Measurements from ENCODE around the gene HSP90AB1.
A peak's percentile ranks its signal among the peaks of the same experiment; 100 is the strongest.

The HSP90AB1 gene

DNA sequence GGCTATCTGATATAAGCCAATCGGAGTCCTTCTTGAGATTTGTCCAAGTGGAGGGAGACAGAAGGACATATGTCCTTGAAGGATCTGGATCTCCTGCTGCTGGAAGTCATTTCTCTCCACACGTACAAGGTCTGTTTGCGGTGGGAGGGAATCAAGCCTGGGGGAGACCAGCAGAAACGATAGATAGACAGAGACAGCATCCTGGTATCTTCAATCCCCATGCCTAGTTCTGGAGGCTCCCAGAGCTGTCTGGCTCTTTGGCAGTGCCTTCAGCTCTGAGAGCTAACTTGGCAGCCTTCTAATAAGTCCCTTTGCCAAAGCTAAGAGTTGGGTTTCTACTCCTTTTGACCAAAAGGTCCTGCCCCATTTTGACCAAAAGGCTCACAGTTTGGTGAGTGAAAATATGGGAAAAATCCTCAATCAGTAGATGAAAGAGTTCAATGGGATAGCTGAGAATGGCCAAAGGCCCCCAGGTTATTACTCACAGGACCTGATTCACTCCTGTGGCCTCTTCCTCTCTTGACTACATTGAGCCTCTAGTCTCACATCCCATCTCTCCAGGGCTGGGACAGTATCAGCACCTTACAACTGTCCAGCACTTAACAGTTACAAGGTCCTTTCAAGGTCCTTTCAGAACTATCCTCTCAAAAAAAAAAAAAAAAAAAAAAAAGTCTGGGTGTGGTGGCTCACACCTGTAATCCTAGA lies 45.9 kb downstream of the HSP90AB1 start:
- DNase-seq = no peak

DNA sequence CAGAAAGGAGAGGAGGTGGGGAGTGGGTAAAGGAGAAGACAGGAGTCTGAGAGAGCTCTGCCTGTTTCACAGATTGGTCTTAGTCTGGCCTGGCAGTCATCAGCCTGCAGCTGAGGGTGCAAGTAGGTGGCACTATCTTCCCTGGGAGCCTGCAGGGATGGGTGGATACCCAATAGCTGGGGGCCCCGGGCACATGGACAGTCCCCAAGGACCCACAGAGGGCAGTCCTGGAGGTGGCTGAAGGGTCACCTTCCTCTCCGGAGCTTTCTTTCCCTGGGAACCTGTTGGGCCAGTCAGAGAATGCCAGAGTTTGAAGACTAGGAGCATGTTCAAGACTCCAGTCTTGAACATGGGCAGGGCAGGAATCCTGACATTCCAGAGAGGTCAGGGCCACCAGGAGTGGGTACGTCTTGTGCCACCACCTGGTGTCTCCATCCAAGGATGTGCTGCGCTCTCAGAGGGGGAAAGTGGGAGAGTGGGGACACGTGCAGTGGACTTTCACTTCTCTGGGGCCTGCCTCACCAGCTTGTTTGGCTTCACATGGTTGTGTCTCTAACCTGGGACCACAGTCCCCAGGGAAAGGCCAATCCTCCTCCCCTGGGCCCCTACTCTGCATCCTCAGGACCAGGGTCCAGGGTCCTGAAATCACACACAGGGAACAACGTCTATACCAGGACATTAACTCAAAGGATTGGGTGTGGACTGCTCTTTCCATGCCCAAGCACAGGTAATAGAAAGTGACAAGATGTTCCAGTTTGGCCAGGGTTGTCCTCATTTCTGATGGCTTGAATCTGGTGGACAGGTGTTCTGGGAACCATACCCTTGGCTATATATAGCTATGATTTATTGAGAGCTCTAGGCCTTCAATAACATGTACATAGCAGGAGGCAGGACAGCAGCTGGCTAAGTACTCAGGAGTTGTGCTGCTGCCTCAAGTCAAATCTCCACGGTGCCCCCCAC lies 48.2 kb downstream of the HSP90AB1 start:
- no peak for DNase-seq

GRCh38 chr6:44297063-44298038 lies 50.5 kb downstream of the HSP90AB1 start:
- peak; percentile 8 for DNase-seq

DNA sequence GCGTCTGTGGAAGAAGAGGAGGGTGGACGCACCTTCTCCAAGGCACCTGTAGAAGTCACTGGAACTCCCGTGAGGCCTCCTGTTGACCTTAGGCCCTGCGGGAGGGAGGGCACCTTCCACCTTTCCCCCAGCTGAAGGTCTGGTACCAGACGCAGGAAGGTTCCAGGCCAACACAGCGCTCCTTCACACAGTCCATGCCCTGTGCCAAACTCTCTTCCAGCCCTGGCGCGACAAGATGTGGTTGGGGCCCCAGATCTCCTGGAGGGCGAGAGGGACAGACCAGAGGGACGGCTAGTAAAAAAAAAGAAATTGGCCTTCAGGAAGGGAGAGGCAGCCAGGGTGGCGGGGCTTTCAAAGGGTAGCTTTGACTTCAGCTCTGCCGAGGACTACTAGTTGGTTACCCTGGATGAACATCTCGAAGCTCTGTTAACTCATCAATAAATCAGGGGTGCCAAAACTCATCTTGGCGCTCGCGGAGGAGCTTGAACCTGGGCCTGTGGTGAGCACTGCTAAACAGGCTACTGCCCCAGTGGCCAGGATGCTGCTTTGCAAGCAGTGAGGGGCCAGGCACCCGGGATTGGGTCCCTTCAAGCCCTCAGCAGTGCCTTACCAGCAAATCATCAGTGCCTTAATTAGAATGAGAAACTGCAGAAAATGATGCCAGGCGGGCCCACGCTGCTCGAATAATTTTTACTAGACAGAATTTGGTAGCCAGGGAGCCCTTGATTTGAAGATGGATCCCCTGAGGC lies 51.3 kb downstream of the HSP90AB1 start:
- DNase-seq = no peak

DNA sequence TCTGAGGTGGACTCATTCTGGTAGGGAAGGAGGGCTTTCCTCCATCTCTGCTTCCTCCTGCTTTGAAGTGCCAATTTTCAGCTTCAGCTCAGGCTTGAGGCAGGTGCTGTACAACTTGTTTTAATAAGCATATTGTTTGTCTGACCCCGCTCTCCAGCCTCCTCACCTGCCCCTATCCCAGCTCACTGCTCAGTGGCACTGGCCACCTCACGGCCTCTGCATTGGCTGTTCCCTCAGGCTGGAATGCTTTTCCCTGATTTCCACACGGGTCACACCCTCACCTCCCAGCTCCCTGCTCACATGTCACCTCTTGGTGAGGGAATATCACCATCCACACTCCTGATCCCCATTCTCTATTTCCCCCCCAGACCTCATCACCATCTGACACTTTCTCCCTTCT lies 52.0 kb downstream of the HSP90AB1 start:
- no peak for DNase-seq

- no peak for DNase-seq
These were observed 53.5 kb downstream of the HSP90AB1 start for GRCh38 chr6:44300292-44300823.

DNA sequence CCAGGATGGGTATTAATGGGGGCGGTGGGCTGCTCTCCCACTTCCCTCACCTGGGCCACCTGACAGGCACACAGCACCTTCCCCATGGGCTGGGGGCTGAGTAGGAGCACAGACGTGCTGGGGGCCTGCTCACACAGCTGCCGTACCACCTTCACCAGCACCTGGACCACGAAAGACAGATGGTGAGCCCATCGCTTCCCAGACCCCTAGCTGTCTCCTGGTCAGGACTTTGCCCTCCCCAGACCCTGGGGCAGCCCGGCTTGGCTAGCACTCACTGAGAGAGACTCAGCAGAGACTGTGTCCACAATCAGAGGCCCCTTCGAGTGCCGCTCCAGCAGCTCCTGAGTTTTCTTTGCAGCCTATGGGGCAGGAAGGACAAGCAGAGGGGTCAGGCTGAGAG lies 54.2 kb downstream of the HSP90AB1 start:
- DNase-seq = no peak

- no peak for DNase-seq
These were observed 55.1 kb downstream of the HSP90AB1 start for GRCh38 chr6:44301782-44302564.

DNA sequence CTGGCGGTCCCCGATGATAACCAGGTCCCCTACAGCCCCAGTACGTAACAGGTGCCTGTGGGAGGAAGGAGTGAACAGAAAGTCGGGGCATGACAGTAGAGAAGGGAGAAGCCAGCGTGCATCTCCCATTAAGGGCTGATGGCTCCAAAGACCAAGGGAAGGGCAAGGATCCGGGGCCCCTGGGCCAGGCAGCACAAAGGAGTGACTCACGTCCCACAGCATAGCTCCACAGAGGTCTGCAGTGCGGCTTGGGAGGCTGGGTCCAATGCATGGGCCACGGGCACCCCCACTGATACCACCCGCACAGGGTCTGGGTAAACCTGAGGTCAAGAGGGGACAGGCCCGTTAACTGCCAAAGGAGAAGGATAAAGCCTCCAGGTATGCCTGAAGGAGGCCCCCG lies 56.0 kb downstream of the HSP90AB1 start:
- no peak for DNase-seq
